HepG2 (cell line): ENCODE results near the gene WEE1. TPM values are rescaled to one million over a fixed set of nuclear protein-coding genes. Genes with fewer than 3 reads are reported as not detected.

Experiments used
- ATAC-seq: fragments of 200-7000 bp; cut with Tn5 transposase; 3 replicates; pipeline ENCODE4 v1.9.1; 2020; ENCODE audit warnings: mild to moderate bottlenecking, moderate library complexity
- BruUV-seq: library from RNA; stranded (reverse); fragments of 400-500 nt; replicated peaks from 2 replicates; lab custom pipeline; 2021; lab: Mats Ljungman, UMichigan
- CTCF ChIA-PET: fragments of 300-600 bp; formaldehyde crosslinking; extraction: SDS; loops from one replicate; lab custom pipeline; 2021; ENCODE audit warnings: low total read pairs, inconsistent platforms, low intra/inter-chr PET ratio; lab: Yijun Ruan, JAX
- POLR2A ChIA-PET: fragments of 350-600 bp; sonication (Branson Sonifier 250); formaldehyde crosslinking; loops from one replicate; lab custom pipeline; 2020; ENCODE audit warnings: antibody characterized with exemption, inconsistent platforms; lab: Yijun Ruan, JAX
- DNase-seq: peaks from one replicate; pipeline ENCODE4 v3.0.0-alpha.2; 2015; ENCODE audit warnings: low spot score
- FAIRE-seq: peaks from 3 replicates; lab custom pipeline; 2011; peaks lifted over from hg19 to GRCh38; lab: Jason Lieb, UNC
- H2AFZ ChIP-seq: one replicate; pipeline ENCODE4 v1.6.1; 2011; ENCODE audit warnings: low read length, inconsistent platforms
- H3K27ac ChIP-seq: fragments of 300-600 bp; 3 replicates; pipeline ENCODE4 v1.8.0; 2011; ENCODE audit warnings: mixed run types, mild to moderate bottlenecking, mixed read lengths, low read length, inconsistent platforms; ENCODE audit not compliant: insufficient read depth; ENCODE audit errors: extremely low read length
- H3K27me3 ChIP-seq, 2 experiments: fragments of 200-600 bp in 1 of 2; 2 replicates in 1 of 2; 3 replicates in 1 of 2; pipeline versions ENCODE4 v1.6.0 to v1.8.0; 2011; ENCODE audit warnings: low read length in 2 of 2, mild to moderate bottlenecking in 2 of 2, moderate library complexity in 2 of 2, inconsistent platforms in 1 of 2; ENCODE audit not compliant: insufficient read depth in 2 of 2, control insufficient read depth in 1 of 2
- H3K36me3 ChIP-seq, 2 experiments: fragments of 200-600 bp in 1 of 2; replicated peaks in 1 of 2; 2 replicates in 1 of 2; 3 replicates in 1 of 2; pipeline versions ENCODE4 v1.5.1 to v1.8.0; 2011; ENCODE audit warnings: low read length in 2 of 2, inconsistent platforms in 1 of 2; ENCODE audit not compliant: insufficient read depth in 2 of 2, control insufficient read depth in 1 of 2
- H3K4me1 ChIP-seq: 2 replicates; pipeline ENCODE4 v1.5.1; 2012; ENCODE audit warnings: low read length, inconsistent platforms; ENCODE audit not compliant: insufficient read depth
- H3K4me2 ChIP-seq: 2 replicates; pipeline ENCODE4 v1.6.0; 2011; ENCODE audit warnings: low read depth, low read length, inconsistent platforms
- H3K4me3 ChIP-seq, 3 experiments: fragments of 200-600 bp in 1 of 3; sonication (generic), shearing (Covaris generic) in 1 of 3; replicated peaks in 1 of 3; 2 replicates each; pipeline ENCODE4 v1.5.1; 2011 to 2016; ENCODE audit warnings: low read length in 3 of 3, inconsistent platforms in 2 of 3, low read depth in 2 of 3, mild to moderate bottlenecking in 2 of 3, control low read depth in 1 of 3, mixed read lengths in 1 of 3; ENCODE audit not compliant: insufficient read depth in 1 of 3
- H3K79me2 ChIP-seq: one replicate; pipeline ENCODE4 v1.6.1; 2011; ENCODE audit warnings: low read length, inconsistent platforms; ENCODE audit not compliant: insufficient read depth
- H3K9ac ChIP-seq: 2 replicates; pipeline ENCODE4 v1.6.0; 2011; ENCODE audit warnings: mild to moderate bottlenecking, low read depth, low read length, inconsistent platforms; ENCODE audit not compliant: insufficient read depth
- H3K9me3 ChIP-seq: 2 replicates; pipeline ENCODE4 v1.5.1; 2012; ENCODE audit warnings: mild to moderate bottlenecking, low read length
- H4K20me1 ChIP-seq: 2 replicates; pipeline ENCODE4 v1.6.0; 2011; ENCODE audit warnings: inconsistent platforms, mild to moderate bottlenecking, low read length, moderate library complexity; ENCODE audit not compliant: insufficient read depth
- GMEB2 ChIP-seq: IDR thresholded peaks from 2 replicates; pipeline ENCODE4 v1.6.1; 2016; ENCODE audit warnings: missing biosample characterization, missing genetic modification reagents, low read depth
- LRRFIP1 ChIP-seq: sonication (generic); formaldehyde crosslinking; conservative IDR thresholded peaks from 2 replicates; pipeline ENCODE4 v1.4.0; 2020; ENCODE audit warnings: missing genetic modification reagents
- MAZ ChIP-seq, 2 experiments: sonication (generic) in 1 of 2; formaldehyde crosslinking in 1 of 2; IDR thresholded peaks; 2 replicates each; pipeline versions ENCODE4 v1.5.0 to v1.6.1; 2012 to 2020; ENCODE audit warnings: low read depth in 2 of 2, mild to moderate bottlenecking in 2 of 2, borderline replicate concordance in 1 of 2, improper control_type of control experiment in 1 of 2, low read length in 1 of 2, missing genetic modification reagents in 1 of 2, moderate library complexity in 1 of 2
- SMARCE1 ChIP-seq: fragments of 450-650 bp; IDR thresholded peaks from 2 replicates; pipeline ENCODE4 v1.6.1; 2017; ENCODE audit warnings: borderline replicate concordance
- ZNF362 ChIP-seq: sonication (generic); formaldehyde crosslinking; IDR thresholded peaks from 2 replicates; pipeline ENCODE4 v1.4.0; 2020; ENCODE audit warnings: missing genetic modification reagents, mild to moderate bottlenecking, borderline replicate concordance
- whole genome bisulfite sequencing: methylation state at CpG from one replicate; pipeline ENCODE4 v1.1.6; 2017; ENCODE audit warnings: low lambda C conversion rate; 5-methylcytosine and 5-hydroxymethylcytosine counted together
- in situ Hi-C: cut with HindIII; loops from 2 replicates; pipeline ENCODE4 v1.10.0; 2017; ENCODE audit warnings: low pct_unique_long_range_greater_than_20kb; ENCODE audit not compliant: extremely low pct_ligation_motif_present
- intact Hi-C: fragments of 100-400 bp; cut with micrococcal nuclease; formaldehyde crosslinking; loops from one replicate; pipeline ENCODE4 v1.10.0; 2022; ENCODE audit not compliant: unreplicated experiment
- polyA plus RNA-seq, 8 experiments: library from polyadenylated mRNA; depleted of rRNA in 3 of 8; stranded (reverse) in 7 of 8; unstranded in 1 of 8; fragments of >200 nt; fragmentation: Illumina TruSeq in 4 of 8; extraction: Trizol in 4 of 8; gene quantifications; 2 replicates each; pipeline versions ENCODE4 v1.2.1 to v1.2.3, GENCODE V29; 2011 to 2016; ENCODE audit warnings: low read depth in 4 of 8, missing spikeins in 1 of 8, mixed read lengths in 1 of 8; ENCODE audit not compliant: insufficient read depth in 1 of 8
- total RNA-seq, 5 experiments: library from RNA; depleted of rRNA; stranded (reverse); fragments of >200 nt; fragmentation: Illumina TruSeq; extraction: Trizol; gene quantifications; 2 replicates each; pipeline ENCODE4 v1.2.3, GENCODE V29; 2016; ENCODE audit warnings: low read depth in 1 of 5

Gene WEE1
- total and polyA plus RNA-seq, 2 of the 13 experiments (the other 11 are each of a cell fraction or from before 2014, with no cell fraction given) = 31.4 to 63.7 TPM

GRCh38 chr11:9629064-9629463 is 55.6 kb downstream of the WEE1 start:
- Histone ChIP-seq H3K9ac (no peak overlapping the region), H3K79me2 (no peaks in the 10 kb centered on the region), H3K4me3 (no peak overlapping the region), H3K4me2 (no peak overlapping the region), H3K4me1 (no peaks in the 10 kb centered on the region), H3K27ac (no peak overlapping the region)
- ChIA-PET POLR2A (no interaction called here), CTCF (no interaction called here)
- no peak for DNase-seq
- FAIRE-seq = no peak
- TF ChIP-seq LRRFIP1 (no peak), ZNF362 (CRISPR knock-in tag) (no peak), SMARCE1 (no peak), GMEB2 (CRISPR knock-in tag) (no peak), MAZ (IDR thresholded peaks at IDR 0.05; ENCODE audit: borderline replicate concordance, low read depth, low read length) (no peak), MAZ (CRISPR knock-in tag; IDR thresholded peaks at IDR 0.05; ENCODE audit: low read depth) (no peak)
- TF ChIP-seq, all 625 proteins: peak for 0
- ATAC-seq = no peak
- no peaks in the 10 kb centered on the region for H3K36me3 ChIP-seq
- intact Hi-C loops (no loop called here), in situ Hi-C loops (no loop called here)
- no TSS peak for BruUV-seq
- H3K27me3 ChIP-seq = peaks cover 0 to 16% of the 10 kb centered on the region in 2 experiments; a peak in 2 of 5 replicates
- no peak overlapping the region for H2AFZ ChIP-seq
- WGBS = 45% methylated on average over 6 of the region's 6 CpGs
- no peaks in the 10 kb centered on the region for H4K20me1 ChIP-seq
- H3K9me3 ChIP-seq = no peaks in the 10 kb centered on the region
